Trophoblast cell (in vitro differentiated cells and primary cell): ENCODE data around the gene NEK1.

Experiments used
- DNase-seq, 2 donors: peaks; one replicate each; pipeline ENCODE4 v3.0.0-alpha.2; 2016
- H2AFZ ChIP-seq: 2 replicates; pipeline ENCODE4 v1.6.1; 2013; ENCODE audit warnings: low read length, moderate library complexity, mild to moderate bottlenecking; ENCODE audit not compliant: insufficient read depth, poor library complexity
- H2AK5ac ChIP-seq: 2 replicates; pipeline ENCODE4 v1.6.1; 2013; ENCODE audit warnings: mild to moderate bottlenecking, low read length
- H2BK120ac ChIP-seq: 2 replicates; pipeline ENCODE4 v1.6.1; 2013; ENCODE audit warnings: low read length, mild to moderate bottlenecking, moderate library complexity; ENCODE audit not compliant: insufficient read depth, poor library complexity
- H2BK12ac ChIP-seq: 2 replicates; pipeline ENCODE4 v1.6.1; 2013; ENCODE audit warnings: mild to moderate bottlenecking, low read length, moderate library complexity
- H2BK5ac ChIP-seq: 2 replicates; pipeline ENCODE4 v1.6.1; 2013; ENCODE audit warnings: low read length, low read depth, moderate library complexity, mild to moderate bottlenecking; ENCODE audit not compliant: poor library complexity
- H3K14ac ChIP-seq: 2 replicates; pipeline ENCODE4 v1.6.1; 2013; ENCODE audit warnings: mild to moderate bottlenecking, low read length
- H3K18ac ChIP-seq: 2 replicates; pipeline ENCODE4 v1.6.1; 2013; ENCODE audit warnings: mild to moderate bottlenecking, low read length
- H3K23ac ChIP-seq: 2 replicates; pipeline ENCODE4 v1.6.1; 2013; ENCODE audit warnings: low read length
- H3K27ac ChIP-seq: 2 replicates; pipeline ENCODE4 v1.5.1; 2013; ENCODE audit warnings: low read depth, mild to moderate bottlenecking, inconsistent platforms, low read length, moderate library complexity
- H3K27me3 ChIP-seq: 2 replicates; pipeline ENCODE4 v1.6.1; 2013; ENCODE audit warnings: inconsistent platforms, mild to moderate bottlenecking, low read length, moderate library complexity; ENCODE audit not compliant: insufficient read depth
- H3K36me3 ChIP-seq, 2 experiments: 1 replicate in 1 of 2; 2 replicates in 1 of 2; pipeline ENCODE4 v1.6.1; 2013; ENCODE audit warnings: low read length in 2 of 2, mild to moderate bottlenecking in 2 of 2, moderate library complexity in 1 of 2; ENCODE audit not compliant: insufficient read depth in 2 of 2, control insufficient read depth in 1 of 2
- H3K4ac ChIP-seq: 2 replicates; pipeline ENCODE4 v1.6.1; 2013; ENCODE audit warnings: low read depth, mild to moderate bottlenecking, low read length, moderate library complexity
- H3K4me1 ChIP-seq, 2 experiments: 1 replicate in 1 of 2; 2 replicates in 1 of 2; pipeline ENCODE4 v1.6.1; 2013; ENCODE audit warnings: low read length in 2 of 2, mild to moderate bottlenecking in 2 of 2, moderate library complexity in 1 of 2; ENCODE audit not compliant: insufficient read depth in 2 of 2, control insufficient read depth in 1 of 2
- H3K4me2 ChIP-seq: 2 replicates; pipeline ENCODE4 v1.6.1; 2013; ENCODE audit warnings: inconsistent platforms, mild to moderate bottlenecking, low read length, moderate library complexity
- H3K4me3 ChIP-seq: 2 replicates; pipeline ENCODE4 v1.5.1; 2013; ENCODE audit warnings: mild to moderate bottlenecking, low read depth, low read length, inconsistent platforms
- H3K79me1 ChIP-seq: one replicate; pipeline ENCODE4 v1.6.1; 2013; ENCODE audit warnings: low read length
- H3K79me2 ChIP-seq: 2 replicates; pipeline ENCODE4 v1.6.1; 2013; ENCODE audit warnings: low read length, mild to moderate bottlenecking; ENCODE audit not compliant: control insufficient read depth, insufficient read depth, poor library complexity
- H3K9ac ChIP-seq: 2 replicates; pipeline ENCODE4 v1.6.1; 2013; ENCODE audit warnings: mild to moderate bottlenecking, low read length
- H3K9me3 ChIP-seq: 2 replicates; pipeline ENCODE4 v1.6.1; 2013; ENCODE audit warnings: low read depth, mild to moderate bottlenecking, control low read depth, inconsistent platforms, low read length; ENCODE audit not compliant: insufficient read depth
- H4K12ac ChIP-seq: 2 replicates; pipeline ENCODE4 v1.6.1; 2013; ENCODE audit warnings: low read depth, mild to moderate bottlenecking, low read length, moderate library complexity
- H4K8ac ChIP-seq: 2 replicates; pipeline ENCODE4 v1.6.1; 2013; ENCODE audit warnings: low read depth, mild to moderate bottlenecking, low read length, moderate library complexity
- H4K91ac ChIP-seq: one replicate; pipeline ENCODE4 v1.6.1; 2013; ENCODE audit warnings: low read depth, mild to moderate bottlenecking, low read length, moderate library complexity
- WGBS: extraction: QIAGEN DNeasy Blood & Tissue Kit; methylation state at CpG from one replicate; pipeline ENCODE4 v1.1.7; 2013; ENCODE audit warnings: missing lambda C conversion rate; ENCODE audit not compliant: insufficient read length, insufficient coverage; ENCODE audit errors: extremely low coverage; 5-methylcytosine and 5-hydroxymethylcytosine counted together

The NEK1 gene

GRCh38 chr4:169630069-169630468 lies 17.7 kb upstream of the NEK1 start:
- Histone ChIP-seq H3K14ac (no peak overlapping the region), H2BK5ac (no peak overlapping the region), H3K18ac (no peak overlapping the region), H3K4me1 (peaks cover 0 to 5% of the 10 kb centered on the region in 2 experiments), H3K9me3 (no peaks in the 10 kb centered on the region), H3K36me3 (no peaks in the 10 kb centered on the region), H3K27me3 (no peaks in the 10 kb centered on the region), H3K79me1 (peaks cover 2% of the 10 kb centered on the region), H3K23ac (no peak overlapping the region), H3K79me2 (peaks cover 2% of the 10 kb centered on the region), H3K4ac (no peak overlapping the region), H2AK5ac (no peak overlapping the region), H3K9ac (no peak overlapping the region), H4K12ac (no peak overlapping the region), H4K91ac (no peak overlapping the region), H3K4me3 (no peak overlapping the region), H3K4me2 (no peak overlapping the region), H3K27ac (no peak overlapping the region), H2BK12ac (no peak overlapping the region), H4K8ac (no peak overlapping the region), H2AFZ (no peak overlapping the region), H2BK120ac (no peak overlapping the region)
- WGBS: no CpG with 5 or more reads among the region's 3 CpGs
- no peak for DNase-seq

- Histone ChIP-seq H3K79me1 (peaks cover 2% of the 10 kb centered on the region), H2BK12ac (no peak overlapping the region), H2BK5ac (no peak overlapping the region), H3K18ac (no peak overlapping the region), H3K4me3 (no peak overlapping the region), H3K9me3 (no peaks in the 10 kb centered on the region), H2AK5ac (no peak overlapping the region), H3K14ac (no peak overlapping the region), H3K4ac (no peak overlapping the region), H3K4me2 (no peak overlapping the region), H4K8ac (no peak overlapping the region), H4K91ac (no peak overlapping the region), H3K36me3 (peaks cover 0 to 2% of the 10 kb centered on the region in 2 experiments), H3K23ac (no peak overlapping the region), H4K12ac (no peak overlapping the region), H3K27me3 (no peaks in the 10 kb centered on the region), H3K4me1 (peaks cover 0 to 5% of the 10 kb centered on the region in 2 experiments), H3K9ac (no peak overlapping the region), H3K27ac (no peak overlapping the region), H2BK120ac (no peak overlapping the region), H3K79me2 (peaks cover 2% of the 10 kb centered on the region), H2AFZ (no peak overlapping the region)
- WGBS: no CpG with 5 or more reads among the region's 2 CpGs
- no peak for DNase-seq
Observed at GRCh38 chr4:169628579-169628978, 16.2 kb upstream of the NEK1 start.

- Histone ChIP-seq H2BK120ac (no peak overlapping the region), H2BK5ac (no peak overlapping the region), H2BK12ac (no peak overlapping the region), H3K27me3 (no peaks in the 10 kb centered on the region), H3K9ac (no peak overlapping the region), H3K4me1 (peaks cover 0 to 5% of the 10 kb centered on the region in 2 experiments), H3K36me3 (peaks cover 0 to 2% of the 10 kb centered on the region in 2 experiments), H3K18ac (no peak overlapping the region), H3K4ac (no peak overlapping the region), H3K23ac (no peak overlapping the region), H3K79me2 (peaks cover 2% of the 10 kb centered on the region), H3K79me1 (peaks cover 2% of the 10 kb centered on the region), H3K4me2 (no peak overlapping the region), H4K12ac (no peak overlapping the region), H4K8ac (no peak overlapping the region), H3K4me3 (no peak overlapping the region), H3K27ac (no peak overlapping the region), H4K91ac (no peak overlapping the region), H3K9me3 (no peaks in the 10 kb centered on the region), H2AFZ (no peak overlapping the region), H3K14ac (no peak overlapping the region), H2AK5ac (no peak overlapping the region)
- no peak for DNase-seq
- no CpG with 5 or more reads among the region's 1 CpG for WGBS
Observed at GRCh38 chr4:169627307-169627706, 14.9 kb upstream of the NEK1 start.

DNA sequence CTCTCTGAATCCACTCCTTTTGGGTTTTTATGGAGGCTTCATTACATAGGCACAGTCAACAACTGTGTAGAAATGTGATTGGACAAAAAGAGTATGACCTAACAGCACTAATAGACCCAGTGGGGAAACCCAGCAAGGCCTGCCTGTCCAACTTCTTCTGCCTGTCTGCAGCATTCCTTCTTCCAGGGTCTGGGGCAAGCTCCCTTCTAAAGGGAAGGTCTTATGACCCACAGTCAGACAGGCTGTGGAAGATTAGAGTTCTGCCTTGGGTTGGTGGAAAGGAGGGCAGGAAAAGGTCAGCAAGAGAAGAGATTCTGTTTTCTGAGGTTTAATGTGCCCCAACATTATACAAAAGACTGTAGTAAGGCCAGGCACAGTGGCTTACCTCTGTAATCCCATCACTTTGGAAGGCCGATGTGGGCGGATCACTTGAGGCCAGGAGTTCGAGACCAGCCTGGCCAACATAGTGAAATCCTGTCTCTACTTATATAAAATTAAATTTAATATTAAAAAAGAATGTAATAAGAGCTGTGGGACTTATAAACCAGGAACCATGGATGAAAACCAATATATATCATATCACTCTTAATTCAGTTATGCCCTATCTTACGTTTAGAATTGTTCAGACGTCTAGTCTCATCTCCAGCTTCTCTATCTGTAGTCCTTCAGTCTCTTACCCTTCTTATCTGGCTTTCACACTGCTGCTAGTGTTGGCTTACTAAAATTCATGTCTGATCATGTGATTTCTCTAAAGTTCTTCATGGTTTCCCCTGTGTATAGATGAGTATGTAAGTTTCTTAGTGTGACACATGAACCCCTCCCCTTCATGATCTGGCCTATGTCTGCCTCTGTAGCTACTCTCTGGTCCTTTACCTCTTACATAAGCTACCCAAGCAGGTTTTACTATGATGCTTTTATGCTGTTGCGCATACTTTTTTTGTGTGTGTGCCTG lies 14.2 kb upstream of the NEK1 start:
- DNase-seq: no peak
- no peak overlapping the region for H2AK5ac ChIP-seq
- H3K23ac ChIP-seq: no peak overlapping the region
- H3K79me2 ChIP-seq: peaks cover 2% of the 10 kb centered on the region
- H4K8ac ChIP-seq: no peak overlapping the region
- no peak overlapping the region for H3K18ac ChIP-seq
- H2BK12ac ChIP-seq: no peak overlapping the region
- no peak overlapping the region for H3K14ac ChIP-seq
- H3K4me3 ChIP-seq: no peak overlapping the region
- no peak overlapping the region for H2AFZ ChIP-seq
- H4K91ac ChIP-seq: no peak overlapping the region
- H3K27ac ChIP-seq: peak overlapping the region; percentile 51
- H4K12ac ChIP-seq: no peak overlapping the region
- no peak overlapping the region for H2BK120ac ChIP-seq
- H3K4ac ChIP-seq: no peak overlapping the region
- WGBS: no CpG with 5 or more reads among the region's 6 CpGs
- no peaks in the 10 kb centered on the region for H3K27me3 ChIP-seq
- H3K36me3 ChIP-seq: peaks cover 0 to 2% of the 10 kb centered on the region in 2 experiments
- no peak overlapping the region for H3K9ac ChIP-seq
- peaks cover 0 to 7% of the 10 kb centered on the region in 2 experiments for H3K4me1 ChIP-seq
- peaks cover 2% of the 10 kb centered on the region for H3K79me1 ChIP-seq
- H3K4me2 ChIP-seq: no peak overlapping the region
- H2BK5ac ChIP-seq: no peak overlapping the region
- H3K9me3 ChIP-seq: no peaks in the 10 kb centered on the region
